Choroid plexus epithelial cell (primary cell): ENCODE measurements around the gene C14orf132.

Experiments used
- DNase-seq: peaks from one replicate; pipeline ENCODE4 v3.0.0-alpha.2; 2010; ENCODE audit warnings: low read depth
- H3K4me3 ChIP-seq: 2 replicates; pipeline ENCODE4 v1.5.1; 2011; ENCODE audit warnings: low read depth, mild to moderate bottlenecking, control low read depth, low read length, moderate library complexity
- CTCF ChIP-seq: conservative IDR thresholded peaks from 2 replicates; pipeline ENCODE4 v1.5.1; 2011; ENCODE audit warnings: low read depth, mild to moderate bottlenecking, control low read depth, inconsistent platforms, low read length, moderate library complexity

The C14orf132 gene

GRCh38 chr14:96039633-96040311 lies 610 bp downstream of the C14orf132 start:
- H3K4me3 ChIP-seq: peak overlapping the region; percentile 90
- TF ChIP-seq CTCF: peak; percentile 25
- DNase-seq: peak; percentile 50

- no peak for TF ChIP-seq CTCF
- peak; percentile 43 for DNase-seq
- H3K4me3 ChIP-seq: peak overlapping the region; percentile 15
These were observed 1.7 kb downstream of the C14orf132 start for GRCh38 chr14:96040828-96041371.

GRCh38 chr14:96042248-96042930 lies 3.2 kb downstream of the C14orf132 start:
- peak; percentile 58 for DNase-seq
- H3K4me3 ChIP-seq: no peak overlapping the region
- no peak for TF ChIP-seq CTCF

- DNase-seq: no peak
- no peak overlapping the region for H3K4me3 ChIP-seq
- no peak for TF ChIP-seq CTCF
These were observed 7.5 kb downstream of the C14orf132 start for GRCh38 chr14:96046630-96047029.

- TF ChIP-seq CTCF: no peak
- no peak for DNase-seq
- H3K4me3 ChIP-seq: no peak overlapping the region
These were observed 7.9 kb downstream of the C14orf132 start for GRCh38 chr14:96047101-96047500.

GRCh38 chr14:96049932-96050331 lies 10.8 kb downstream of the C14orf132 start:
- no peak for TF ChIP-seq CTCF
- DNase-seq: no peak
- H3K4me3 ChIP-seq: no peak overlapping the region
